A549 (cell line): Measurements from ENCODE around the gene ART1. TPM values are rescaled to one million over a fixed set of nuclear protein-coding genes. Genes with fewer than 3 reads are reported as not detected.
A peak's percentile ranks its signal among the peaks of the same experiment; 100 is the strongest.

ENCODE experiments used
- ATAC-seq, 2 experiments: fragments of 200-7000 bp in 1 of 2; fragments of >200 bp in 1 of 2; cut with Nextera tagmentation in 1 of 2; cut with Tn5 transposase in 1 of 2; 3 replicates each; pipeline versions ENCODE4 v1.8.0 to v1.9.1; 2018 to 2020; ENCODE audit warnings: mild to moderate bottlenecking in 1 of 2, moderate library complexity in 1 of 2
- CTCF ChIA-PET: fragments of 300-600 bp; sonication (Branson Sonifier 250); formaldehyde crosslinking; extraction: SDS; loops from one replicate; lab custom pipeline; 2021; ENCODE audit warnings: antibody characterized with exemption, inconsistent platforms; lab: Yijun Ruan, JAX
- POLR2A ChIA-PET: fragments of 350-600 bp; formaldehyde crosslinking; extraction: SDS; loops from one replicate; lab custom pipeline; 2021; ENCODE audit warnings: antibody characterized with exemption, inconsistent platforms; lab: Yijun Ruan, JAX
- DNase-seq, 2 experiments: peaks; one replicate each; pipeline versions ENCODE4 v3.0.0 to v3.0.0-alpha.2; 2011 to 2016; ENCODE audit warnings: low read depth in 1 of 2, low spot score in 1 of 2
- FAIRE-seq: peaks from 2 replicates; lab custom pipeline; 2011; peaks lifted over from hg19 to GRCh38; lab: Jason Lieb, UNC
- H3K27ac ChIP-seq, 2 experiments: fragments of >200 bp; sonication (Bioruptor Twin); formaldehyde crosslinking; 3 replicates each; pipeline ENCODE4 v1.5.1; 2016 to 2017
- H3K4me1 ChIP-seq: fragments of >200 bp; sonication (Bioruptor Twin); formaldehyde crosslinking; 3 replicates; pipeline ENCODE4 v1.6.1; 2016
- H3K4me2 ChIP-seq: fragments of >200 bp; sonication (Bioruptor Twin); formaldehyde crosslinking; 3 replicates; pipeline ENCODE4 v1.6.1; 2016
- H3K4me3 ChIP-seq: fragments of >200 bp; sonication (Bioruptor Twin); formaldehyde crosslinking; 3 replicates; pipeline ENCODE4 v1.5.1; 2016
- H3K9me3 ChIP-seq: fragments of >200 bp; sonication (Bioruptor Twin); formaldehyde crosslinking; 3 replicates; pipeline ENCODE4 v1.6.1; 2016
- BHLHE40 ChIP-seq: IDR thresholded peaks from 2 replicates; pipeline ENCODE4 v1.6.1; 2012; ENCODE audit warnings: low read depth, low read length, inconsistent platforms
- CBX2 ChIP-seq: fragments of 200-600 bp; sonication (generic); IDR thresholded peaks from 2 replicates; pipeline ENCODE4 v1.6.1; 2016; ENCODE audit warnings: low read depth, mild to moderate bottlenecking, borderline replicate concordance
- CBX8 ChIP-seq: fragments of 200-600 bp; sonication (generic); IDR thresholded peaks from 2 replicates; pipeline ENCODE4 v1.6.1; 2016
- CEBPB ChIP-seq, 2 experiments: fragments of >200 bp in 1 of 2; sonication (Bioruptor Twin) in 1 of 2; formaldehyde crosslinking in 1 of 2; IDR thresholded peaks; 2 replicates each; pipeline ENCODE4 v1.6.1; 2012 to 2016
- EHF ChIP-seq: fragments of 250-450 bp; sonication (Bioruptor Pico); IDR thresholded peaks from 2 replicates; pipeline ENCODE4 v1.5.0; 2020; ENCODE audit warnings: mild to moderate bottlenecking
- EP300 ChIP-seq, 2 experiments: fragments of >200 bp; sonication (Bioruptor Twin); formaldehyde crosslinking; IDR thresholded peaks; 2 replicates in 1 of 2; 3 replicates in 1 of 2; pipeline ENCODE4 v1.6.1; 2016 to 2017
- FOSB ChIP-seq: fragments of 250-450 bp; sonication (Bioruptor Pico); IDR thresholded peaks from 2 replicates; pipeline ENCODE4 v1.5.0; 2020; ENCODE audit warnings: mild to moderate bottlenecking, moderate library complexity
- GATA3 ChIP-seq: IDR thresholded peaks from 2 replicates; pipeline ENCODE4 v1.6.1; 2012; ENCODE audit warnings: borderline replicate concordance
- HDAC2 ChIP-seq: fragments of 200-600 bp; sonication (generic); IDR thresholded peaks from 2 replicates; pipeline ENCODE4 v1.6.1; 2016
- HOXA7 ChIP-seq: fragments of 250-450 bp; sonication (Bioruptor Pico); IDR thresholded peaks from 2 replicates; pipeline ENCODE4 v1.5.0; 2020; ENCODE audit warnings: mild to moderate bottlenecking, moderate library complexity
- HOXB13 ChIP-seq: fragments of 250-450 bp; sonication (Bioruptor Pico); IDR thresholded peaks from 2 replicates; pipeline ENCODE4 v1.5.0; 2020; ENCODE audit warnings: low read depth, mild to moderate bottlenecking, moderate library complexity
- HOXB5 ChIP-seq: fragments of 250-450 bp; sonication (Bioruptor Pico); IDR thresholded peaks from 2 replicates; pipeline ENCODE4 v1.5.0; 2020; ENCODE audit warnings: mild to moderate bottlenecking, moderate library complexity
- JUNB ChIP-seq: fragments of >200 bp; sonication (Bioruptor Twin); formaldehyde crosslinking; IDR thresholded peaks from 2 replicates; pipeline ENCODE4 v1.6.1; 2016
- MAFK ChIP-seq: fragments of 450-650 bp; IDR thresholded peaks from 2 replicates; pipeline ENCODE4 v1.6.1; 2014; ENCODE audit not compliant: partially characterized antibody
- MAZ ChIP-seq: fragments of 150-350 bp; IDR thresholded peaks from 2 replicates; pipeline ENCODE4 v1.6.1; 2014; ENCODE audit warnings: antibody characterized with exemption, low read depth, low read length, borderline replicate concordance
- PHF8 ChIP-seq: fragments of 200-600 bp; sonication (generic); IDR thresholded peaks from 2 replicates; pipeline ENCODE4 v1.6.1; 2016; ENCODE audit warnings: low read depth, mild to moderate bottlenecking, antibody characterized with exemption, moderate library complexity, borderline replicate concordance
- RCOR1 ChIP-seq: fragments of 150-350 bp; IDR thresholded peaks from 2 replicates; pipeline ENCODE4 v1.6.1; 2014; ENCODE audit warnings: antibody characterized with exemption, low read length, low read depth
- RFX5 ChIP-seq: fragments of 450-650 bp; IDR thresholded peaks from 2 replicates; pipeline ENCODE4 v1.7.1; 2014; ENCODE audit warnings: antibody characterized with exemption, mild to moderate bottlenecking, moderate library complexity
- RNF2 ChIP-seq: fragments of 200-600 bp; sonication (generic); IDR thresholded peaks from 2 replicates; pipeline ENCODE4 v1.6.1; 2016; ENCODE audit warnings: low read depth, mild to moderate bottlenecking, antibody characterized with exemption, moderate library complexity, borderline replicate concordance
- SMC3 ChIP-seq: fragments of >200 bp; sonication (Bioruptor Twin); formaldehyde crosslinking; IDR thresholded peaks from 3 replicates; pipeline ENCODE4 v1.6.1; 2018; ENCODE audit warnings: inconsistent platforms
- TFCP2L1 ChIP-seq: fragments of 250-450 bp; sonication (Bioruptor Pico); IDR thresholded peaks from 2 replicates; pipeline ENCODE4 v1.5.0; 2021; ENCODE audit warnings: mild to moderate bottlenecking
- TP53 ChIP-seq: fragments of 250-450 bp; sonication (Bioruptor Pico); IDR thresholded peaks from 2 replicates; pipeline ENCODE4 v1.5.0; 2021; ENCODE audit warnings: mild to moderate bottlenecking, moderate library complexity
- ZFP36 ChIP-seq: fragments of 450-650 bp; IDR thresholded peaks from 2 replicates; pipeline ENCODE4 v1.6.1; 2014; ENCODE audit warnings: borderline replicate concordance; ENCODE audit not compliant: partially characterized antibody
- WGBS: methylation state at CpG from one replicate; pipeline ENCODE4 v1.1.6; 2017; ENCODE audit errors: missing lambda C conversion rate; 5-methylcytosine and 5-hydroxymethylcytosine counted together
- polyA plus RNA-seq, 4 experiments: library from polyadenylated mRNA; depleted of rRNA in 3 of 4; stranded (reverse); fragments of >200 nt; fragmentation: RNase III in 1 of 4; extraction: RNeasy Plus Mini Kit Qiagen cat#74134 plus additional on column Dnase treatment in 1 of 4; gene quantifications; 2 replicates in 3 of 4; 3 replicates in 1 of 4; pipeline ENCODE4 v1.2.3, GENCODE V29; 2011 to 2017
- TF ChIP-seq, protein P1 (sequence below): IDR thresholded peaks from 2 replicates; pipeline ENCODE4 v1.6.1; 2012
- TF ChIP-seq, protein P2 (sequence below): fragments of 200-600 bp; sonication (generic); IDR thresholded peaks from 2 replicates; pipeline ENCODE4 v1.6.1; 2016; ENCODE audit warnings: antibody characterized with exemption, mild to moderate bottlenecking, moderate library complexity
- TF ChIP-seq, protein P3 (sequence below): fragments of 250-450 bp; sonication (Bioruptor Pico); IDR thresholded peaks from 2 replicates; pipeline ENCODE4 v1.5.0; 2020; ENCODE audit warnings: low read depth, mild to moderate bottlenecking, moderate library complexity

Gene ART1
- polyA plus RNA-seq, 2 of the 4 experiments (the other 2 are of a cell fraction) = not detected

DNA sequence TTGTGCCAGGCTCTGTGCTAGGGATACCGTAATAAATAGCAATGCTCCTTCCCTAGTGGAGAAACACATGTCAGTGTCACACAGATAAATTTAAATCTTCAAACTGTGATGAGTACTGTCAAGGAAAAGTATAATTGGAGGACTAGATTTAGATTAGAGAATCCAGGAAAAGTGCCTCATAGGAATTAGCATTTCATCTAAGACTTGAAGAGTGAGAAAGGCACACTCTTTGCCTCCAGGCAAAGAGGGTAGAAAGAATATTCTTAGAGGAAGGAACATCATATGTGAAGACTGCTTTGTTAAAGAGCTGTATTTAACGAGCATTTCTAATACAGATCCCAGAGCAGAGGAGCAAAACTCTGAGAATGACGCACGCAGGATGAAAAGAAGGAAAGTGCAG is 34.1 kb upstream of the ART1 start:
- H3K27ac ChIP-seq = no peak overlapping the region
- no peaks in the 10 kb centered on the region for H3K4me1 ChIP-seq
- WGBS = 65% methylated on average over 4 of the region's 4 CpGs
- no peak overlapping the region for H3K4me3 ChIP-seq
- TF ChIP-seq RNF2 (no peak), RCOR1 (no peak), FOSB (CRISPR knock-in tag) (no peak), EHF (no peak), HOXA7 (CRISPR knock-in tag) (no peak), PHF8 (no peak), RFX5 (no peak), BHLHE40 (no peak), MAZ (no peak), GATA3 (no peak), JUNB (no peak), CEBPB (IDR thresholded peaks at IDR 0.05) (no peak)
- TF ChIP-seq, protein P1, sequence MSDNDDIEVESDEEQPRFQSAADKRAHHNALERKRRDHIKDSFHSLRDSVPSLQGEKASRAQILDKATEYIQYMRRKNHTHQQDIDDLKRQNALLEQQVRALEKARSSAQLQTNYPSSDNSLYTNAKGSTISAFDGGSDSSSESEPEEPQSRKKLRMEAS = no peak
- TF ChIP-seq, all 56 proteins: peak for 0
- ATAC-seq = no peak
- FAIRE-seq = no peak
- H3K4me2 ChIP-seq = no peak overlapping the region
- no peaks in the 10 kb centered on the region for H3K9me3 ChIP-seq
- ChIA-PET POLR2A (no interaction called here), CTCF (interaction anchor here (1.2 to 1.3 kb wide), 2 partner anchors 17 to 134 kb away, joined by 3 to 4 read pairs; no protein-coding TSS in a partner anchor)
- no peak for DNase-seq

GRCh38 chr11:3611976-3612678 is 32.8 kb upstream of the ART1 start:
- FAIRE-seq = peak; percentile 18
- no peak for TF ChIP-seq RFX5
- peak; percentile 3 for TF ChIP-seq ZFP36
- no peak for ATAC-seq
- DNase-seq = no peak
- ChIA-PET POLR2A (no interaction called here), CTCF (interaction anchor here (0.6 kb wide), 1 partner anchor 1644 kb away, joined by 3 read pairs; no protein-coding TSS in a partner anchor)
- Histone ChIP-seq H3K4me3 (no peak overlapping the region), H3K9me3 (no peaks in the 10 kb centered on the region), H3K4me1 (no peaks in the 10 kb centered on the region), H3K27ac (no peak overlapping the region), H3K4me2 (no peak overlapping the region)
- 67% methylated on average over 3 of the region's 3 CpGs for WGBS

- H3K9me3 ChIP-seq = no peaks in the 10 kb centered on the region
- H3K4me3 ChIP-seq = no peak overlapping the region
- FAIRE-seq (no peak), DNase-seq (no peak), ATAC-seq (no peak)
- POLR2A ChIA-PET = no interaction called here
- no peak overlapping the region for H3K27ac ChIP-seq
- 57% methylated on average over 10 of the region's 10 CpGs for WGBS
- CTCF ChIA-PET = interaction anchor here (1.4 to 1.8 kb wide), 2 partner anchors 10 to 33 kb away, joined by 3 to 6 read pairs; no protein-coding TSS in a partner anchor
- H3K4me1 ChIP-seq = no peaks in the 10 kb centered on the region
- no peak for TF ChIP-seq EP300 (IDR thresholded peaks at IDR 0.05)
- H3K4me2 ChIP-seq = no peak overlapping the region
Observed at GRCh38 chr11:3613998-3614741, 30.8 kb upstream of the ART1 start.

DNA sequence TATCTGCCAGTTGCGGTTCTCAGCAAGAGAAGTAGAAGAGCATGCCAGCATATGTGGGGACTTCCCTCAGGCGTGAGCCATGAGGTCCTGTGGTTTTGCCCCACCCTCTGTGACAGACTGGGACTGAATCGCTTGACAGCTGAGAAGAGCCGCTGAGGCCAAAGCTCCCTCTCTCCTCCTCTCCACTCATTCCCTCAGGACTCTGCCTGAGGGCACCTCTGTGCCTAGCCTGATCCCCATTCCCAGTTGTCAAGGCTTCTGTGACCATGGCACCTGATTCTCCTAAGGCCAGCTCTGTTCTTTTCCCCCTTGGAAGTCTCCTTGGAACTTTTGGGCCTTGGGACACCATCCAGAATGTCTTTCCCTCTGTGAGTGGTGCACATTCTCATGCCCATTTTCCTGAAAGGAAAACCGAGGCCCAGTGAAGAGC is 30.2 kb upstream of the ART1 start:
- POLR2A ChIA-PET = no interaction called here
- ATAC-seq (no peak), FAIRE-seq (no peak), DNase-seq (no peak)
- Histone ChIP-seq H3K4me3 (no peak overlapping the region), H3K9me3 (no peaks in the 10 kb centered on the region), H3K4me2 (no peak overlapping the region), H3K27ac (no peak overlapping the region), H3K4me1 (no peaks in the 10 kb centered on the region)
- CTCF ChIA-PET = interaction anchor here (0.8 to 1.8 kb wide), 2 partner anchors 34 to 227 kb away, joined by 3 to 6 read pairs; no protein-coding TSS in a partner anchor
- WGBS = 66% methylated on average over 5 of the region's 5 CpGs
- TF ChIP-seq HDAC2 (no peak), HOXB5 (CRISPR knock-in tag) (no peak), MAFK (no peak), ZFP36 (no peak), FOSB (CRISPR knock-in tag) (no peak), HOXB13 (no peak), TP53 (CRISPR knock-in tag) (no peak), GATA3 (no peak), CBX8 (no peak), SMC3 (no peak), TFCP2L1 (CRISPR knock-in tag) (no peak), CBX2 (no peak)
- TF ChIP-seq, protein P2, sequence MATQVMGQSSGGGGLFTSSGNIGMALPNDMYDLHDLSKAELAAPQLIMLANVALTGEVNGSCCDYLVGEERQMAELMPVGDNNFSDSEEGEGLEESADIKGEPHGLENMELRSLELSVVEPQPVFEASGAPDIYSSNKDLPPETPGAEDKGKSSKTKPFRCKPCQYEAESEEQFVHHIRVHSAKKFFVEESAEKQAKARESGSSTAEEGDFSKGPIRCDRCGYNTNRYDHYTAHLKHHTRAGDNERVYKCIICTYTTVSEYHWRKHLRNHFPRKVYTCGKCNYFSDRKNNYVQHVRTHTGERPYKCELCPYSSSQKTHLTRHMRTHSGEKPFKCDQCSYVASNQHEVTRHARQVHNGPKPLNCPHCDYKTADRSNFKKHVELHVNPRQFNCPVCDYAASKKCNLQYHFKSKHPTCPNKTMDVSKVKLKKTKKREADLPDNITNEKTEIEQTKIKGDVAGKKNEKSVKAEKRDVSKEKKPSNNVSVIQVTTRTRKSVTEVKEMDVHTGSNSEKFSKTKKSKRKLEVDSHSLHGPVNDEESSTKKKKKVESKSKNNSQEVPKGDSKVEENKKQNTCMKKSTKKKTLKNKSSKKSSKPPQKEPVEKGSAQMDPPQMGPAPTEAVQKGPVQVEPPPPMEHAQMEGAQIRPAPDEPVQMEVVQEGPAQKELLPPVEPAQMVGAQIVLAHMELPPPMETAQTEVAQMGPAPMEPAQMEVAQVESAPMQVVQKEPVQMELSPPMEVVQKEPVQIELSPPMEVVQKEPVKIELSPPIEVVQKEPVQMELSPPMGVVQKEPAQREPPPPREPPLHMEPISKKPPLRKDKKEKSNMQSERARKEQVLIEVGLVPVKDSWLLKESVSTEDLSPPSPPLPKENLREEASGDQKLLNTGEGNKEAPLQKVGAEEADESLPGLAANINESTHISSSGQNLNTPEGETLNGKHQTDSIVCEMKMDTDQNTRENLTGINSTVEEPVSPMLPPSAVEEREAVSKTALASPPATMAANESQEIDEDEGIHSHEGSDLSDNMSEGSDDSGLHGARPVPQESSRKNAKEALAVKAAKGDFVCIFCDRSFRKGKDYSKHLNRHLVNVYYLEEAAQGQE = no peak
- TF ChIP-seq, protein P3, sequence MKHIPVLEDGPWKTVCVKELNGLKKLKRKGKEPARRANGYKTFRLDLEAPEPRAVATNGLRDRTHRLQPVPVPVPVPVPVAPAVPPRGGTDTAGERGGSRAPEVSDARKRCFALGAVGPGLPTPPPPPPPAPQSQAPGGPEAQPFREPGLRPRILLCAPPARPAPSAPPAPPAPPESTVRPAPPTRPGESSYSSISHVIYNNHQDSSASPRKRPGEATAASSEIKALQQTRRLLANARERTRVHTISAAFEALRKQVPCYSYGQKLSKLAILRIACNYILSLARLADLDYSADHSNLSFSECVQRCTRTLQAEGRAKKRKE = no peak
